Nephron progenitor cell (in vitro differentiated cells): Measurements from ENCODE around the gene ZNF681.

Experiments used
- DNase-seq: peaks from one replicate; pipeline ENCODE4 v3.0.0; 2021
- H3K27ac Mint-ChIP-seq: 2 replicates; pipeline ENCODE4 v1.8.0; 2021; ENCODE audit warnings: mild to moderate bottlenecking, moderate library complexity, mixed read lengths
- H3K27me3 Mint-ChIP-seq: 2 replicates; pipeline ENCODE4 v1.8.0; 2021; ENCODE audit warnings: mild to moderate bottlenecking, low read depth, mixed read lengths; ENCODE audit not compliant: poor library complexity
- H3K36me3 Mint-ChIP-seq: 2 replicates; pipeline ENCODE4 v1.8.0; 2021; ENCODE audit warnings: low read depth, mixed read lengths
- H3K4me1 Mint-ChIP-seq: 2 replicates; pipeline ENCODE4 v1.8.0; 2021; ENCODE audit warnings: mixed read lengths
- H3K4me3 Mint-ChIP-seq: 2 replicates; pipeline ENCODE4 v1.8.0; 2021; ENCODE audit warnings: mild to moderate bottlenecking, moderate library complexity, mixed read lengths
- H3K9me3 Mint-ChIP-seq: 2 replicates; pipeline ENCODE4 v1.8.0; 2021; ENCODE audit warnings: mild to moderate bottlenecking, moderate library complexity, mixed read lengths
- CTCF ChIP-seq: fragments of 200-600 bp; sonication (generic); IDR thresholded peaks from 2 replicates; pipeline ENCODE4 v1.5.0; 2021; ENCODE audit warnings: antibody characterized with exemption

Gene ZNF681

GRCh38 chr19:23758187-23759074 lies at the start of gene ZNF681:
ZNF681 (minus strand) TSS chr19:23758891; CDS start chr19:23758749, 142 bp downstream.
- H3K9me3 Mint-ChIP-seq = peaks cover 74% of the 10 kb centered on the region
- peak within 1 kb of the TSS; percentile 96 for H3K4me3 Mint-ChIP-seq
- peak; percentile 9 for TF ChIP-seq CTCF
- peak within 1 kb of the TSS; percentile 98 for H3K27ac Mint-ChIP-seq
- peak; percentile 73 for DNase-seq
- peaks cover under 1% of the 10 kb centered on the region for H3K4me1 Mint-ChIP-seq
- H3K36me3 Mint-ChIP-seq = peaks cover 51% of the 10 kb centered on the region
- H3K27me3 Mint-ChIP-seq = no peaks in the 10 kb centered on the region

GRCh38 chr19:23804676-23805075 lies 46.0 kb upstream of the ZNF681 start:
- TF ChIP-seq CTCF = no peak
- no peaks in the 10 kb centered on the region for H3K27me3 Mint-ChIP-seq
- H3K9me3 Mint-ChIP-seq = peaks cover 86% of the 10 kb centered on the region
- H3K4me1 Mint-ChIP-seq = no peaks in the 10 kb centered on the region
- DNase-seq = no peak
- no peak overlapping the region for H3K4me3 Mint-ChIP-seq
- H3K27ac Mint-ChIP-seq = no peak overlapping the region
- peaks cover 95% of the 10 kb centered on the region for H3K36me3 Mint-ChIP-seq

GRCh38 chr19:23802290-23802689 lies 43.6 kb upstream of the ZNF681 start:
- no peak for TF ChIP-seq CTCF
- peaks cover 86% of the 10 kb centered on the region for H3K9me3 Mint-ChIP-seq
- H3K27ac Mint-ChIP-seq = no peak overlapping the region
- H3K4me3 Mint-ChIP-seq = no peak overlapping the region
- H3K27me3 Mint-ChIP-seq = no peaks in the 10 kb centered on the region
- no peaks in the 10 kb centered on the region for H3K4me1 Mint-ChIP-seq
- no peak for DNase-seq
- peaks cover 92% of the 10 kb centered on the region for H3K36me3 Mint-ChIP-seq

GRCh38 chr19:23801803-23802202 lies 43.1 kb upstream of the ZNF681 start:
- Mint-ChIP-seq H3K4me1 (no peaks in the 10 kb centered on the region), H3K27ac (no peak overlapping the region), H3K9me3 (peaks cover 86% of the 10 kb centered on the region), H3K27me3 (no peaks in the 10 kb centered on the region), H3K4me3 (no peak overlapping the region), H3K36me3 (peaks cover 92% of the 10 kb centered on the region)
- no peak for TF ChIP-seq CTCF
- no peak for DNase-seq

GRCh38 chr19:23800868-23801267 lies 42.2 kb upstream of the ZNF681 start:
- DNase-seq = no peak
- no peak overlapping the region for H3K4me3 Mint-ChIP-seq
- H3K9me3 Mint-ChIP-seq = peaks cover 86% of the 10 kb centered on the region
- no peaks in the 10 kb centered on the region for H3K4me1 Mint-ChIP-seq
- H3K27ac Mint-ChIP-seq = no peak overlapping the region
- no peak for TF ChIP-seq CTCF
- no peaks in the 10 kb centered on the region for H3K27me3 Mint-ChIP-seq
- H3K36me3 Mint-ChIP-seq = peaks cover 92% of the 10 kb centered on the region

GRCh38 chr19:23800271-23800670 lies 41.6 kb upstream of the ZNF681 start:
- no peak for DNase-seq
- Mint-ChIP-seq H3K27me3 (no peaks in the 10 kb centered on the region), H3K9me3 (peaks cover 86% of the 10 kb centered on the region), H3K36me3 (peaks cover 92% of the 10 kb centered on the region), H3K4me1 (no peaks in the 10 kb centered on the region), H3K27ac (no peak overlapping the region), H3K4me3 (no peak overlapping the region)
- no peak for TF ChIP-seq CTCF
